Effector CD4-positive, alpha-beta T cell (primary cell): Measurements from ENCODE around the gene PSMC4.
"Not testable (repeated sequence)": the region's sequence is repeated elsewhere in the genome, so short reads cannot be mapped to it uniquely, and the experiment has no call there.

Experiments
- DNase-seq: peaks from one replicate; pipeline ENCODE4 v3.0.0-alpha.2; 2020

The PSMC4 gene

DNA sequence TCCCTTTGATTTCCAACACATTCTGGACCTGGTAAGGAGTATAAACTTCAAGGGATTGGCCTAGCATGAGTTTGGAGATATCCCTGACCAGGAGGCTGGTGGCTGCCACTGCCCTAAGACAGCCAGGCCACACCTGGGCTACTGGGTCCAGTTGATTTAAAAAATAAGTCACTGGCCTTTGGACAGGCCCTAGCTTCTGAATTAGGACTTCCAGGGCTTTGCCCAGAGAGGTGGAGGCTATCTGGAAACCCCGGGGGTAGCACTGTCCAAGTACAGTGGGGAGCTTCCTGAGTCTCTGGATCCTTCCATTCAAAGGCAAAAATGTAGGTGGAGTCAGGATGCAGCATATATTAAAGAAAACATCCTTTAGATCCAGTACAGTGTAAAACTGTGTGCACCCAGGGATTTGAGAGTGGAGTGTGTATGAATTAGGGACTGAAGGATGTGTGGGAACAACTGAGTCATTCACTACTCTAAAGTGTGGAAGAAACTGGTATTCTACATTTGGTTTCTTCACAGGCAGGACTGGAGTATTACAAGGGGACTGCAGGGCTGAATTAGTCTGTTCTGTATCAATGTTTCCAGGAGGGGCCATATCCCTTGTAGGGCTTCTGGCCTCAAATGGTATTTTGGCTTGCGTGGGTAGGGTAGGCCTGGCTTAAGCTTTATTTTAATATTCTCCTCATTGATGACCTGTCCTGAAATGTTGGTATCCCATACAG, 21.8 kb upstream of the PSMC4 start:
- no peak for DNase-seq

- DNase-seq, result no peak
Measured at GRCh38 chr19:39951065-39951650, 19.8 kb upstream of the PSMC4 start.

DNA sequence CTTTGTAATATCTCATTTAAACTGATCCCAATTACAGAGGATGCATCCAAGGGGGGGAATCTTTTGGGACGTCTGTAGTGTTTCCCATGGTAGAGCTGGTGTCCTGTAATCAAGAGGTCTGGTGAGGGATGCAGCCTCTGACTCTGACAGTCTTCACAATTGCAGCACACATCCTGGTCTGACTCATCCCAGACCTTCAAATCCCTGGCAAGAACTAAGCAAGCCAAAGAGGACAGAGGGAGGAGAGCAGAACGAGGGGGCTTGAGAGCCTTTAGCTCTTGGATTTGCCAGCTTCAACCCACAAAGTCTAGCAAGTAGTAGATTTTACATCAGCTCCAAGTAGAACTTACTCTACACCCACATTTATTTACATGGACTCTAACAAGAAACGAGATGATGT, 19.3 kb upstream of the PSMC4 start:
- DNase-seq, result no peak

GRCh38 chr19:39953915-39954314, 17.1 kb upstream of the PSMC4 start:
- no peak for DNase-seq

GRCh38 chr19:39957886-39958285, 13.1 kb upstream of the PSMC4 start:
- DNase-seq, result not testable (repeated sequence)

DNA sequence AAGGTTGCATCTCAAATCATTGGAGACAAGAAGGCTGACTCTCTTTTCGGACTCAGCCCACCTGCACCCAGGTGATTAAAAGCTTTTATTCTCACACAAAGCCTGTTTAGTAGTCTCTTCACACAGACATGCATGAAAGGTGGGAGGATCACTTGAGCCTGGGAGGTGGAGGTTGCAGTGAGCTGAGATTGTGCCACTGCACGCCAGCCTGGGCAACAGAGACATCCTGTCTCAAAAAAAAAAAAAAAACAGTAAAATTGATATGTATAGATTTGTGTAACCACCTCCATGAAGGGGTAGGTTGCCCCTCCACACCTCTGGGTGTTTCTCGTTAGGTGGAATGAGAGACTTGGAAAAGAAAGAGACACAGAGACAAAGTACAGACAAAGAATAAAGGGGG, 12.0 kb upstream of the PSMC4 start:
- not testable (repeated sequence) for DNase-seq

GRCh38 chr19:39959407-39959806, 11.6 kb upstream of the PSMC4 start:
- DNase-seq, result not testable (repeated sequence)

DNA sequence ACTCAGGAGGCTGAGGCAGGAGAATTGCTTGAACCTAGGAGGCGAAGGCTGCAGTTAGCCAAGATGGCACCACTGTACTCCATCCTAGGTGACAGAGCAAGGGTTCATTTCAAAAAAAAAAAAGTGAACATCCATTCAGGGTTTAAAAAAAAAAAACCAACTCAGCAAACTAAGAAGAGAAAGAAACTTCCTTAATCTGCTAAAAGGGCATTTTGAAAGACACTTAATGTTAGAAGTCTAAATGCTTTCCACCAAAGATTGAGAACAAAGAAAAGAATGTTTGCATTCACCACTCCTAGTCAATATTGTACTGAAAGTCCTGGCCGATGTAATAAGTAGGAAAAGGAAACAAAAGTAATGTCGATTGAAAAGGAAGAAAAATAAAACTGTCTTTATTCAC, 7.1 kb upstream of the PSMC4 start:
- no peak for DNase-seq

DNA sequence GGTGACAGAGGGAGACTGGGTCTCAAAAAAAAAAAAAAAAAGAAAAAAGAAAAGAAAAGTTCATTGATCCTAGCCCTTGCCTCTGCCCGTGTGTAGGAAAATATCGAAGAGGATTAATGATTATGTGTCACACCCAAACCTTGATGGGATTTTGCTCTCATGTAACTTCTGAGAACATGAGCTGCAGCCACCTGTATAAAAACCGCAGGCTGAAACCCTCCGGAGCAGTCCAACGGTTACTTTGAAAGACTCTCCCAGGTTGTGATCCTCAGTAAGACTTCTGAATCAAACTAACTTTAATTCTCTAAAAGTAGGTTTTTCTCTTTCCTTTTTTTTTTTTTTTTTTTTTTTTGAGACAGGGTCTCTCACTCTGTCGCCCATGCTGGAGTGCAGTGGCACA, 4.3 kb upstream of the PSMC4 start:
- no peak for DNase-seq

DNA sequence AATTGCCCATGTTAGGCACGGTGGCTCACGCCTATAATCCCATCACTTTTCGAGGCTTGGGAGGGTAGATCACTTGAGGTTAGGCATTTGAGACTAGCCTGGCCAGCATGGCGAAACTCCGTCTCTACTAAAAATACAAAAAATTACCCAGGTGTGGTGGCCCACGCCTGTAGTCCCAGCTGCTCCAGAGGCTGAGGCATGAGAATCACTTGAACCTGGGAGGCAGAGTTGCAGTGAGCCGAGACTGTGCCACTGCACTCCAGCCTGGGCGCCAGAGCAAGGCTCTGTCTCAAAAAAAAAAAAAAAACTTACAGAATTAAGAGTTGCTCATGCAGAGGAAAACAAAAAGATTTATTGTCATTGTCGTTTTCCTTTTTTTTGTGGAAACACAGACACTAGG, 3.4 kb upstream of the PSMC4 start:
- DNase-seq, result no peak

GRCh38 chr19:39968789-39969188, 2.2 kb upstream of the PSMC4 start:
- DNase-seq, result no peak

DNA sequence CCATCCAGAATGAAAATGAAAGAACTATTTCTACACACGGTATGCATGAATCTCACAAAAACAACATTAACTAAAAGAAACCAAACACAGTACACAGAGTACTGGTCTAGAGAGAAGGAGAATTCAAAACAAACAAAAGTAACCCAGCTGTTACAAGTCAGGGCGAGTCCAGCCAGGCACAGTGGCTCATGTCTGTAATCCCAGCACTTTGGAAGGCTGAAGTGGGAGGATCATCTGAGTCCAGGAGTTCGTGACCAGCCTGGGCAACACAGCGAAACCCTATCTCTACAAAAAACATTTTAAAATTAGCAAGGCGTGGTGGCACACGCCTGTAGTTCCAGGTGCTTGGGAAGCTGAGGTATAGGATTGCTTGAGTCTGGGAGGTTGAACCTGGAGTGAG, 1.7 kb upstream of the PSMC4 start:
- no peak for DNase-seq

- DNase-seq, result no peak
Measured at GRCh38 chr19:39969681-39970424, 1.1 kb upstream of the PSMC4 start.

GRCh38 chr19:39970425-39970674, 615 bp upstream of the PSMC4 start:
- no peak for DNase-seq

DNA sequence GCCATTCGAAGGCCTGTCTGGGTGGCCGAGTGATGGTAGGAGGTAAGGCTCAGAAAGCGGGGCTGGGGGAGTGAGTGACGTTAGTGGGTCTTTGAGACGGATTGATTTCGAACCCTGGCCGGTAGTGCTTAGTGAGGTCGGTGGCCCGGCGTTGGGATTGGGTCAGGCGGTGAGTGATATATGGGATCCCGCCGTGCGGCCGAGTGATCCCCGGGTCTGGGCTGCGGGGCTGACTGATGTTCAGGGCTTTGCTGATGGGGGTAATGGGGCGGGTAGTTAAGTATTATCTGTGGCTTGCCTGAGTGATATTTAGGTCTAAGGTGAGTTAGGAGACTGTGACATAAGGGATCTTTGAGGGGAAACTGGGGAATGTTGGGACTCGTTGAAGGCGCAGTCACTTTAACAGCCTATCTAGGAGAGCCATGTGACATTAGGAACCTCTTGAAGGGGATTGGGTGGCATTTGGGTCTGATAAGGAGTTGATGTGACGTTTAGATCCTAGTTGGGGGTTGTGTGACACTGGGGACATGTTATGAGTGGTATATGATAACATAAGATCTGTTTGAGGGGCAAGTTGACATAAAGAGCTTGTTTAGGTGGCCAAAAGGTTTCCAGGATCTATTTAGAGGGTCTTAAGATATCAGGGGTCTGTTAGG, 543 bp downstream of the PSMC4 start:
- DNase-seq, result no peak

DNA sequence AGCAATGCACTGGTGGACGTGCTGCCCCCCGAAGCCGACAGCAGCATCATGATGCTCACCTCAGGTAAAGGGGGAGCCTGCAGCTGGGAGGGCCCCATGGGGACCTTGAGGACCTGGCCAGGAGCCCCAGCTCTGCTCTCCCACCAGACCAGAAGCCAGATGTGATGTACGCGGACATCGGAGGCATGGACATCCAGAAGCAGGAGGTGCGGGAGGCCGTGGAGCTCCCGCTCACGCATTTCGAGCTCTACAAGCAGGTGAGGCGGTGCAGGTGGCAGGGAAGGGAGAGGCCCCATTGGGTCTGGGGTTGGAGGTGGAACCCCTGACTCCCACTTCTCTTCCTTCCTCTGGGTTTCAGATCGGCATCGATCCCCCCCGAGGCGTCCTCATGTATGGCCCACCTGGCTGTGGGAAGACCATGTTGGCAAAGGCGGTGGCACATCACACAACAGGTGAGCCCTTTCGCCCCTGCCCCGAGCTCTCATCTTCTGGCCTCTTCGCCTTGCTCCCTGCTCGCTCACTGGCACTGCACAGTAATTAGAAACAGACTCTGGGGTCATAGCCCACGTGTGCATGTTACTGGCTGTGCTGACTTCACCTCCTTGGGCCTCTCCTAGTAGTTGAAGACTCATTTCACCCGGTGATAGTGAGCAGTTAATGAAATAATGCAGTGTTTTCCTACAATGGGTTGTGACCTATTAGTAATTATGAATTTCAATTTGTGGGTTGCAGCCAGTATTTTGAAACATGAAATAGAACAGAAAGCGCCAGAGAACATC, 3.6 kb downstream of the PSMC4 start:
- no peak for DNase-seq

GRCh38 chr19:39982883-39983282, 11.9 kb downstream of the PSMC4 start:
- no peak for DNase-seq

DNA sequence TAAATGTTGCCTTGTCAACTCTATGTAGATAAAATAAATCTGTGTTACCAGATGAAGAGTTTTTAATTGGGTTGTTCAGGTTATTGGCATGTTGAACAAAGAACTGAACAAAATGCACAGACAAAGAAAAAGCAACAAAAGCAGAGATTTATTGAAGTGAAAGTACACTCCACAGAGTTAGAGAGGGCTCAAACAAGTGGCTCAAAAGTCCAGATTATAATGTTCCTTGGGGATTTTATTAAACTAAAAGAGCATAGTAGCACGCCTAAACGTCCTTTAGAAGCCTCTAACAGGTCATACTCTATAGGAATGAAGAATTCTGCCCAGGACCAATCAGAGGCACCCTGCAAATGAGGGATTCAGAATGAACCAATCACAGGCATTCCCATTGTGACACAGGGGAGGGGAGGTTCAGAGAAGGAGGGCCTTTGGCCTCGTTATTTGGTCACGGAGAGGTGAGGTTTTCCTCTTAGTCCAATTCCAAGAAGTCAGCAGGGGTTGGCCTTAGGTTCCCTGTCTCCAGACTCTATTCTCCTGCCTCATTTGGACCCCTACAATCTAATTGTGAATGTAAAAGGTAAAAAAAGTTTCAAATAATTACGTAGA, 12.8 kb downstream of the PSMC4 start:
- DNase-seq, result no peak

DNA sequence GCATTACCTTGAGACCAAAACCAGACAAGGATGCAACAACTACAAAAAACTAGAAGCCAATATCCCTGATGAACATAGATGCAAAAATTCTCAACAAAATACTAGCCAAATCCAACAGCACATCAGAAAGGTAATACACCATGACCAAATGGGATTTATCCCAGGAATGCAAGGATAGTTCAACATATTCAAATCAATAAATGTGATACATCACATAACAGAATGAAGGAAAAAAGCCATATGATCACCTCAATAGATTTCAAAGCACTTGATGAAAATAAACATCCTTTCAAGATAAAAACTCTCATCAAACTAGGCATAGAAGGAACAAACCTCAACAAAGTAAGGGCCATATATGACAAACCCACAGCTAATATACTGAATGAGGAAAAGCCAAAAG, 15.7 kb downstream of the PSMC4 start:
- no peak for DNase-seq

- DNase-seq, result no peak
Measured at GRCh38 chr19:39987167-39987566, 16.2 kb downstream of the PSMC4 start.

- DNase-seq, result no peak
Measured at GRCh38 chr19:39987596-39987995, 16.6 kb downstream of the PSMC4 start.

DNA sequence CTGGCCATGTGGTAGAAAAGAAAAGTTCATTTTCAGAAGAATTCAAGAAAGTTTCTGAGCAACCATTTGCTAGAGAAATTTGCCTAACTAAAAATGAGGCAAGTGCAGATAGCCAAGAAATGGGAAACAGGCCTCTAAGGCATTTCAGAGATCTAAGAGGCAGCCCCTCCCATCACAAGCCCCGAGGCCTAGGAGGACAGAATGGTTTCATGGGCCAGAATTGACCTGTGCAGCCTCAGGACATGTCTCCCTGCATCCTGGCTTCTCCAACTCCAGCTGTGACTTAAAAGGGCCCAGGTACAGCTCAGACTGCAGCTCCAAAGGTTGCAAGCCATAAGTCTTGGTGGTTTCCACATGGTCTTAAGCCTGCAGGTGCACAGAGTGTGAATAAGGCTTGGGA, 22.6 kb downstream of the PSMC4 start:
- DNase-seq, result no peak

GRCh38 chr19:39994361-39994760, 23.4 kb downstream of the PSMC4 start:
- DNase-seq, result no peak
